Activated naive CD4-positive, alpha-beta T cell treated with anti-CD3 and anti-CD28 coated beads, Interleukin-2, amount 10 ng/mL, durations not matched to agents 7 days and 5 days (primary cell): ENCODE data around the gene FARS2.

Experiments used
- CTCF ChIA-PET: fragments of 350-600 bp; sonication (Branson Sonifier 250); formaldehyde crosslinking; loops from one replicate; lab custom pipeline; 2021; ENCODE audit warnings: antibody characterized with exemption; lab: Charles Lee
- DNase-seq: peaks from one replicate; pipeline ENCODE4 v3.0.0-alpha.2; 2020
- H3K27ac Mint-ChIP-seq: one replicate; pipeline ENCODE4 v1.8.0; 2021; ENCODE audit warnings: mild to moderate bottlenecking, moderate library complexity, mixed read lengths
- H3K27me3 Mint-ChIP-seq: one replicate; pipeline ENCODE4 v1.8.0; 2021; ENCODE audit warnings: mild to moderate bottlenecking, mixed read lengths
- H3K36me3 Mint-ChIP-seq: one replicate; pipeline ENCODE4 v1.8.0; 2021; ENCODE audit warnings: mixed read lengths
- H3K4me1 Mint-ChIP-seq: one replicate; pipeline ENCODE4 v1.8.0; 2021; ENCODE audit warnings: mixed read lengths
- H3K4me3 Mint-ChIP-seq: one replicate; pipeline ENCODE4 v1.8.0; 2021; ENCODE audit warnings: mild to moderate bottlenecking, moderate library complexity, mixed read lengths
- H3K9me3 Mint-ChIP-seq: one replicate; pipeline ENCODE4 v1.8.0; 2021; ENCODE audit warnings: mixed read lengths

Gene FARS2

DNA sequence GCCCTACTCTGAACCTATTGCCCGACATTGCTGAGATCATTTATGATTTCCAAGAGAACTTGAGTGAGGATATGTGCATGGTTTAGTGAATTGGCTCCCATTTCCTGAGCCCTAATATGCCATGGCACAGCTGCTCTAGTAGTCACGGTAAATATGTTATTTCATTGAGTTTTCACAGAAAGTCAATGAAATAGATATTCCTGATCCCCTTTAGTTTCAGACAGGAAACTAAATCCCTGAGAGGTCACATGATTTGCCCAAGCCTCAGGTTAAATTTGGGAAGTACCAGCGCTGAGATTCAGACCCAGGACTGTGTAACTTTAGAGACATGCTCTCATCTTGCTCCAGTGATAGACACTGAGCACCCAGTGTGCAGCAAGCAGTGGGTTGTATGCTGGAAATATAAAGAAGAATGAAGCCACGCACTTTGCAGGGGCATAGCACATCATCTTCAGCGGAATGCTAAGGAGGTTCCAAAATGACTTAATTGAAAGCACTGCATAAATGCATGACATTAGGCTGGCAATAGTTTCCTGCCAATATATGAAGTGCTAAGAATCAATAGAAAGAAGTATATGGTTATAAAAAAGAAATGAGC is 70.6 kb downstream of the FARS2 start:
- no peak for DNase-seq
- no peaks in the 10 kb centered on the region for H3K9me3 Mint-ChIP-seq
- H3K4me3 Mint-ChIP-seq: no peak overlapping the region
- no peaks in the 10 kb centered on the region for H3K36me3 Mint-ChIP-seq
- H3K27ac Mint-ChIP-seq: no peak overlapping the region
- no peaks in the 10 kb centered on the region for H3K27me3 Mint-ChIP-seq
- CTCF ChIA-PET: interaction anchor here (0.6 kb wide), 1 partner anchor 403 kb away, joined by 3 read pairs; no protein-coding TSS in a partner anchor
- no peaks in the 10 kb centered on the region for H3K4me1 Mint-ChIP-seq

DNA sequence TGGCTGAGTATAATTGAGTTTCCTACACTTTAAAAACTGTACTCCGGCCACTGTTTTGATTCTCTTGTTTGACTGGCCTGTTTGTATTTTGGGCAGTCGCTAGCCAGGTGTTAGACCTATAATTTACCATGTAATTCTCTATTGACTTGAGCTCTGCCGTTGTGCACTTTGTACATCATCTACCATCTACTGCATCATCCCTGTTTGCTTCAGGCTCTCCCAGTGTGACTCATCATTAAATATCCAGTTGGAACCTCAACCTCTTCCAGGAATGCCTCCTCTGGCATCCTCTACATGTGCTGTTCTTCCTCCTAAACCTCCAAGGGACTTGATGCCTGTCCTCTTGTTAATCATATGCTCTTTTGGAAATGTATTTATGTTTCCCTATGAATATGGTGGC is 72.3 kb downstream of the FARS2 start:
- Mint-ChIP-seq H3K36me3 (no peaks in the 10 kb centered on the region), H3K9me3 (no peaks in the 10 kb centered on the region), H3K27ac (no peak overlapping the region), H3K4me3 (no peak overlapping the region), H3K27me3 (no peaks in the 10 kb centered on the region), H3K4me1 (peaks cover 7% of the 10 kb centered on the region)
- no peak for DNase-seq
- CTCF ChIA-PET: no interaction called here

DNA sequence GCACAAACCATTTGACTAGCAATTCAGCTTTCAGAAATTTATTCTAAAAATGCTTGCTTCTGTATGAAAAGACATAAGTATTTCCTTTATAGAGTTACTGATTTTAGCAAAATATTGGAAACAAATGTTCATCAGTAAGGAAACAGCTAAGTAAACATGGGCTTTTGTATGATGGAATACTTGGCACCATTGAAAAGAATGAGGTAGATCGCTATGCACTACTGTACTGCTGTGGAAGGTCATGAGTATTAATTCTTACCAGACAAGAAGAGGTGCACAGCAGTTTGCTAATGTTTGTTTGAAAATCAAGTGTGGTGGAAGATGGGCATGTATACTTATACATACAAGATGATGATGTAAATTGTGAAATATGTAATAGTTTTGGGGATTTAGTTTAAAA is 73.0 kb downstream of the FARS2 start:
- no peak for DNase-seq

DNA sequence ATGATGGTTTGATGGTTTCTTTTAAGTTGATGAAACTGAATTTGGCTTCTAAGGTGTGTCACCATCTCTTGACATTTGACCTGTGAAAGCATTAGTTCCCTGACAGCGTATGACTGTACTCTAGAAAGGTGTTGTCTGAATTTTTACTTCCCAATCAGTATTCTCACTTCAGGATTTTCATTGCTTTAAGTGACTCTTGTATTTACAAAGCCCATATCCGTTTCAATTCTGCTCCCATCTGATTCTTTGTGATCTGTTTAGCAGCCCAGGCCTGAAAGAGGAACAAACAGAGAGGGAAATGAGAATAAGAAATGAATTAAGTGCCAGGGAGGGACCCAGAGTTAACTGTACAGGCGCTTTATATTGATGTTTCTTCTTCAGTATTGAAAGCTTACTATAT is 73.7 kb downstream of the FARS2 start:
- H3K9me3 Mint-ChIP-seq: no peaks in the 10 kb centered on the region
- no peak overlapping the region for H3K27ac Mint-ChIP-seq
- no peak overlapping the region for H3K4me3 Mint-ChIP-seq
- peaks cover 7% of the 10 kb centered on the region for H3K4me1 Mint-ChIP-seq
- no peaks in the 10 kb centered on the region for H3K27me3 Mint-ChIP-seq
- CTCF ChIA-PET: interaction anchor here (1.8 kb wide), 1 partner anchor 192 kb away, joined by 5 read pairs; no protein-coding TSS in a partner anchor
- H3K36me3 Mint-ChIP-seq: no peaks in the 10 kb centered on the region
- DNase-seq: no peak

More for the DNA sequence above, 73.0 kb downstream of the FARS2 start:
- Mint-ChIP-seq H3K27me3 (no peaks in the 10 kb centered on the region), H3K4me1 (peaks cover 7% of the 10 kb centered on the region), H3K4me3 (no peak overlapping the region), H3K27ac (no peak overlapping the region), H3K36me3 (no peaks in the 10 kb centered on the region), H3K9me3 (no peaks in the 10 kb centered on the region)
- CTCF ChIA-PET: interaction anchor here (1.8 kb wide), 1 partner anchor 191 kb away, joined by 5 read pairs; no protein-coding TSS in a partner anchor

DNA sequence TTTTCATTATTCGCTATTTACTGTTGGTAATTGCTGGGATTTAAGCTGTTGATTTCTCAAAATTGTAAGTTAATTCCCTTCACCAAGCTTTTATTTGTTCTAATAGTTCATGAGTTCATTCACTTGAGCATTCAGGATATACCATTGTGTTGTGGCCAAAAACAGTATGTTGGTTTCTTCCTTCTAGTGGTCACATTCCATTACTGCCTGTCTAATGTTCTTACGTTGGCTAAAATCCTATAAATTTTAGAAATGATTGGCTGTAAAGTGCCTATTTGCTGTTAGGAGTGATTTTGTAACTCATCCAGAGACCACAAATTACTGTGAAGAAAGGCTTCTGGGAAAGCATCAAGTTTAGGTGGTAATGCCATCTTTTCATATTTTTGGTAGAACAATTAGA is 76.3 kb downstream of the FARS2 start:
- Mint-ChIP-seq H3K4me3 (no peak overlapping the region), H3K9me3 (no peaks in the 10 kb centered on the region), H3K27me3 (no peaks in the 10 kb centered on the region), H3K36me3 (no peaks in the 10 kb centered on the region), H3K27ac (no peak overlapping the region), H3K4me1 (peaks cover 9% of the 10 kb centered on the region)
- CTCF ChIA-PET: no interaction called here
- DNase-seq: no peak

DNA sequence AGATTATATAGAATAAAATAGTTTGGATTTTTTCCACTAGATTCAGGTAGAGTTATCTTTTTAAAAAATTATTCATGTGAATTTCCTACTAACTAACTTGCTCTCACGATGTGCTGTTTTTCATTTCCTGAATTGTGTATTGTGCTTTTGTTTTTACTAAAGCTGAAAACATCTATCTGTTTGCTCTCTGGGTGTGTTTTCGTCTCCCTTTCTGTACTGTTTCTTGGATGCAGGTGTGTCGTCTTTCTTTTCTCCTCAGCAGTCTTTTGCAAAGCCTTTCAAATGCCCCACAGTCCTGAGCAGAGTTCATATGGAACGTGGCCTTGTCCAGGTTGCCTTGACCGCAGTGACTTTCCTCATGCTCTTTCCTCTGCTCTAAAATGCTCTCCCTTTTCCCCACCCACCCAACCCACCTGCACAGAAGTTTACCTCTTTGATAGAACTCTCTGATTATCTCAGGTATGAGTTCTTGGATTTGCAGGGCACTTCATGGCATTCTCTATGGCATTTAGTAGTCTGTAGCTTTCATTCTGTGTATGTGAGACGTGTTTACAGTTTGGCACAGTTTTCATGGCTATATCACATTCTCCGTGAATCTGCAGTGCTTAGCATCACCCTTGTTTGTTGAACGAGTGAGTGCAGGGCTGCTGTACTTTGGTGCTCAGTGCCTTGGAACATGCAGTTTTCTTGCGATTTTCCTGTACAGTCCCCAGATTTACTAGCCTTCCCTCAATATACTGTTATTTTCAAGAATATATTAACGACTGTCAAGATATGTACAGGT is 77.1 kb downstream of the FARS2 start:
- no peak for DNase-seq
- H3K36me3 Mint-ChIP-seq: no peaks in the 10 kb centered on the region
- H3K4me3 Mint-ChIP-seq: no peak overlapping the region
- H3K9me3 Mint-ChIP-seq: no peaks in the 10 kb centered on the region
- peaks cover 9% of the 10 kb centered on the region for H3K4me1 Mint-ChIP-seq
- no peak overlapping the region for H3K27ac Mint-ChIP-seq
- CTCF ChIA-PET: no interaction called here
- no peaks in the 10 kb centered on the region for H3K27me3 Mint-ChIP-seq

DNA sequence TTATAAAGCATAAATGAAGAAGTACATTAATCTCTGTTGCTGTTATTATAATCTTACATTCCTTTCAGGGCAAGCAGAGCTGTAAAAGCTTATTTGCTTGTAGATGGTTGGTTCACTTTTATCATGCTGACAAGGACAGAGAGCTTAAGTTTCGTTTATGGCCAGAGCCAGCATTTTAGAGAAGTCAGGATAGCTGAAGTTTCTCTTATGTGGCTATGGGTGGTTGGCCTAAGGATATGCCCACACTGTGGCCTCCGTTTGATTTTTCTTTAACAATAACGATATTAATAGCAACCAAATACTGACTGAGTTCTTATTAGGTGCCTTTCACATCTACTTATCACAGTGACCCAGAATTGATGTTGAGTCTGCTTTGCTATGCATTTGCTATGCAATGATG is 78.5 kb downstream of the FARS2 start:
- Mint-ChIP-seq H3K27ac (no peak overlapping the region), H3K9me3 (no peaks in the 10 kb centered on the region), H3K4me1 (peaks cover 9% of the 10 kb centered on the region), H3K36me3 (no peaks in the 10 kb centered on the region), H3K27me3 (no peaks in the 10 kb centered on the region), H3K4me3 (no peak overlapping the region)
- DNase-seq: no peak
- CTCF ChIA-PET: no interaction called here

DNA sequence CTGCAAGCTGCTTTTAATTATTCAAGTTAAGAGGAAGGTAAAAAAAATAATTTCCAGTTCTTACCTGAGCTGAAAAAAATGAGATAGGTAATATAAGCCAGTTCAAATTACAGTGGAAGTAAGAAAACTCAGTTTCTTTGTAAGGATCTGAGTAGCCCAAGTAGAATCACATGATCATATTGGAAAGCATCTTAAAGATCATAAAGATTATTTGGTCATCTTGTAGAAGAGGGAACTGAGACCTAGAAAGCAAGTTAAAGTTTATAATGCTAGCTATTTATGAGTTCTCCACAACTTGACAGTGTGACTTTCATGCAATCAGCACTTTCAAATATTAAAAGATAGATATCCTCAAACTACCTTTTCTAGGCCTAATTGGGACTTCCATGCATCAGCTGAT is 80.5 kb downstream of the FARS2 start:
- Mint-ChIP-seq H3K9me3 (no peaks in the 10 kb centered on the region), H3K36me3 (no peaks in the 10 kb centered on the region), H3K27ac (no peak overlapping the region), H3K4me1 (peaks cover 9% of the 10 kb centered on the region), H3K27me3 (no peaks in the 10 kb centered on the region), H3K4me3 (no peak overlapping the region)
- DNase-seq: no peak
- CTCF ChIA-PET: no interaction called here

DNA sequence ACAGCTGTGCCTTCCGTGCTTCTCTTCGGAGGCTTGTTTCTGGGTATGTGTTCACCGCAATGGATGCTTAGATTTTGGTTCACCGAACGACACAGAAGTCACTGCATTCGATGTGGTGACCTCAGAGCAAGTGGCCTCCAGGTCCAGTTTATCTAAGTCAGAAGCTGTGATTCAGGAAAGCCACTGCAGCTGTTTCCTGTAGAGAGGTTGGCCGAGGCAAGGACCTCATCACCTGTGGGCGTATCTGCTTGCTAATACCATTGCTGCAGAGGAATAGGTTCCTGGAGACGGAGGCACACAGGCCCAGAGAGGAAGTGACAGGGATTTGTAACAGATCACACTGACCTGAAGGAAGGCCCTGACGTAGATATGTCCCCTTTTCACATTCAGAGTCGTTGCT is 82.7 kb downstream of the FARS2 start:
- peaks cover 2% of the 10 kb centered on the region for H3K36me3 Mint-ChIP-seq
- no peak overlapping the region for H3K4me3 Mint-ChIP-seq
- H3K9me3 Mint-ChIP-seq: no peaks in the 10 kb centered on the region
- no peak for DNase-seq
- no peaks in the 10 kb centered on the region for H3K27me3 Mint-ChIP-seq
- no peak overlapping the region for H3K27ac Mint-ChIP-seq
- H3K4me1 Mint-ChIP-seq: peaks cover 2% of the 10 kb centered on the region
- CTCF ChIA-PET: no interaction called here

DNA sequence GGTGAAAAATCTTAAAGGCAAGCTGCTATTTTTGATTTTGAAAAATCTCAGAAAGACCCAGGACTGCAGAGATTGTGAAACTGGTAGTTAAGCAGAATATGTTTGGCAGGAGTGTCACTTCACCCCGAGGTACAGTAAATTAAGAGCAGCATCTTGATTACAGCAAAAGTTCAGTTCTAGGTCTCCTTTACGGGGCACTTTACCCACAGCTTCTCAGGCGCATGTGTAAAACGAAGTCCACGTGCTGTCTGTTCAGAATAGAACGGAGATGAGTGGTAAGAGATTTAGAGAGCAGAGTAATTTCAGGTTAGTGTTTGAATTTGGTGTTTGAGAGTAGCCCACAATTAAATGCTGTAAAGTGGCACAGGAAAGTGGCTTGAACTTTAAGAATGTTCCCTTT is 84.0 kb downstream of the FARS2 start:
- Mint-ChIP-seq H3K27me3 (no peaks in the 10 kb centered on the region), H3K4me1 (peaks cover 2% of the 10 kb centered on the region), H3K36me3 (peaks cover 2% of the 10 kb centered on the region), H3K4me3 (no peak overlapping the region), H3K9me3 (no peaks in the 10 kb centered on the region), H3K27ac (no peak overlapping the region)
- DNase-seq: no peak
- CTCF ChIA-PET: no interaction called here

DNA sequence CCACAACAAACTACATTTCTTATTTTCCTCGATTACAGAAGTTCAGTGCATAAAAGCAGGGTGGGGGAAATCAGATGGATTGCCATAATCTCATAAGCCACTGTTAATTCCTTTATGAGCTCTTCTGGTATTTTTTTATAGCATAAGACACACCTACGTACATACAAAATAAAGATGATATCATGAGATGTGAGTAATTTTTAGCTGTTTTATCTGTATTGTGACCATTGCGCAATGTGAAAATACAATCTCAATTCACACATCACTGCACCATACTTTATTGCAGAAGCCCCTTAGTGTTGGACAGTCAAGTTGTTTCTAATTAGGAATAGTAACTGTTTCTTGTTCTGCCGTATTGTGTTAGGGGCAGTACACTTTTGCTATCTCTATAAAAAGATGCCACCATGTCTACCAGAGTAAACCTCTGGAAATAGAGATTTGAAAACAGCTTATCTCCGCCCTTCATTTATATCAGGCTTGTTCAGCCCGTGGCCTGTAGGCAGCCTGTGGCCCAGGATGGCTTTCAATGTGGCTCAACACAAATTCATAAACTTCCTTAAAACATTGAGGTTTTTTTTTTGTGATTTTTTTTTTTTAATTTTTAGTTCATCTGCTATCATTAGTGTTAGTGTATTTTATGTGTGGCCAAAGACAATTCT is 90.4 kb downstream of the FARS2 start:
- H3K27me3 Mint-ChIP-seq: no peaks in the 10 kb centered on the region
- no peak overlapping the region for H3K27ac Mint-ChIP-seq
- peaks cover 2% of the 10 kb centered on the region for H3K36me3 Mint-ChIP-seq
- CTCF ChIA-PET: no interaction called here
- H3K4me3 Mint-ChIP-seq: no peak overlapping the region
- no peak for DNase-seq
- no peaks in the 10 kb centered on the region for H3K9me3 Mint-ChIP-seq
- H3K4me1 Mint-ChIP-seq: no peaks in the 10 kb centered on the region

DNA sequence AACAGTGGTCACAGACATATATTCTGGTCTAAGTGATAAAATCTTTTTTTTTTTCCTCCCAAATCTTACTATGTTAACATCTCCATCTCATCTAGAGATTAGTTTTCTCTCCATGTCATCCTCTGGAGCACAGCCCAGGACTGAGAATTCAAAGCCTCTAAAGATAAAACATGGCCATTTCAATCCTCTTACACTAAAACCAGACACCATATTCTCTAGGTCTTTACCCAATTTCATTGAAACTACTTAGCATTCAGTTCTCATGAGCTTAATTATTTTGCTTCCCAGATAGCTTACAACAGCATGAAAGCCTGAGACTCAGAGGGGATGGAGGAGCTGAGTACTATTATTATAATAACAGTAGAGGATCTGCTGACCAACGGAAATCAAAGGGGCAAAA is 92.7 kb downstream of the FARS2 start:
- Mint-ChIP-seq H3K36me3 (no peaks in the 10 kb centered on the region), H3K9me3 (no peaks in the 10 kb centered on the region), H3K27ac (no peak overlapping the region), H3K4me3 (no peak overlapping the region), H3K27me3 (no peaks in the 10 kb centered on the region), H3K4me1 (no peaks in the 10 kb centered on the region)
- DNase-seq: no peak
- CTCF ChIA-PET: interaction anchor here (2.3 kb wide), 1 partner anchor 210 kb away, joined by 6 read pairs; no protein-coding TSS in a partner anchor

DNA sequence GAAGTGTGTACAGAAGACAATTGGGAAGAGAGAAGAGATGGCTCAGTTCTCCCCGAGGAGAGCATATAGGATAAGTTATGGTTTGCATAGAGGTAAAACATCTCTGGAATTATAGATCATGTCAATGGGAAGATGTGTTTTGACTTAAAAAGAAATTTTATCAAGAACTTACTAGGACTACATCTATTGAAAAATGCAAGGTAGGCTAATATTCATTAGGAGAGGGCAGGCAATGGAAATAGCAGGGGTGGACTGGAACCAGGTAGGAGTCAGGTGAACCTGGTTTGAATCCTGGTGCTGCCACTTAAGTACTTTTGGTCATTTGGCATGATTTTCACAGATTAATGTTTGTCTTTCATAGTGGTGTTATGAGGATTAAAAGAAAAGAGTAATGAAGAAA is 96.2 kb downstream of the FARS2 start:
- H3K4me3 Mint-ChIP-seq: no peak overlapping the region
- no peak for DNase-seq
- H3K36me3 Mint-ChIP-seq: no peaks in the 10 kb centered on the region
- no peaks in the 10 kb centered on the region for H3K9me3 Mint-ChIP-seq
- CTCF ChIA-PET: no interaction called here
- H3K27ac Mint-ChIP-seq: no peak overlapping the region
- no peaks in the 10 kb centered on the region for H3K4me1 Mint-ChIP-seq
- no peaks in the 10 kb centered on the region for H3K27me3 Mint-ChIP-seq

DNA sequence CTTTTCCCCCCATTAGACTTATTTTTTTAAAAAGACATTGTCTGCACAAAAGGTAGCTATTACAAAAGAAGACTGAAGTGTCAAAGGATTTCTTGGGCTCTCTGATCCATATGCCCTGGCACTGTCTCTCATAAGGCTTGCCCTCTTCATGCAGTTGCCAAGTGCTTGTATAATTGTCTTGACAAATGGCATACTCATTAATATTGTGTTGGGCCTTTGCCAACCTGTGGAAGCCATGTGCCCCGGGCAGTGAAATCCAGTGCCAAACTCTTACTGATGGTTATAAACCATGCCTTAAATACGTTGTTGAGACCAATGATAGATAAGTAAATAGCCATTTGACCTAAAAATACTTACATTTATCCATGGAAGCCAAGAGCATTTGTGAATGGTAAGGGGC is 98.1 kb downstream of the FARS2 start:
- CTCF ChIA-PET: no interaction called here
- Mint-ChIP-seq H3K36me3 (no peaks in the 10 kb centered on the region), H3K27ac (no peak overlapping the region), H3K4me3 (no peak overlapping the region), H3K27me3 (no peaks in the 10 kb centered on the region), H3K9me3 (no peaks in the 10 kb centered on the region), H3K4me1 (no peaks in the 10 kb centered on the region)
- DNase-seq: no peak
